VCaP (cell line): ENCODE data around the gene CDH12.

ENCODE experiments used
- H3K27ac ChIP-seq: fragments of 450-650 bp; 2 replicates; pipeline ENCODE4 v1.5.1; 2017
- TF ChIP-seq, protein P1 (sequence below): fragments of 450-650 bp; conservative IDR thresholded peaks from 2 replicates; pipeline ENCODE4 v1.5.1; 2017; ENCODE audit warnings: mild to moderate bottlenecking, moderate library complexity

Gene CDH12

DNA sequence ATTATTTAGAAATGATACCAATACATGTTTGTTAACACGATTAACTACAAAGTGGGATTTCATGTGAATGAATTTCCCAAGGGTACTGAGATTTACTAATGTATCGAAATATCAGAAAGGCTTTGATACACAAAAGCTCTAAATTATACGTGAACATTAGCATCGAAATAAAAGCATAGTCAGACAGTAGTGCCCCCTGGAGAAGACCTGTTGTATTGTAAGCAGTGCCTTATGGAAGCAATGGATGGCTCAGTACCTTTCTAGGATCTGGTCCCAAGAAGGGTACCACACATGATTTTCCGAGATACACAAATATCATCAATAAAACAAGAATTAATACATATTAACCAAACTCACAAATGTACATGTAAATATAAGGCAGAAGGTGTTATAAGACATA lies 153.8 kb downstream of the CDH12 start:
- H3K27ac ChIP-seq = no peak overlapping the region
- TF ChIP-seq, protein P1, sequence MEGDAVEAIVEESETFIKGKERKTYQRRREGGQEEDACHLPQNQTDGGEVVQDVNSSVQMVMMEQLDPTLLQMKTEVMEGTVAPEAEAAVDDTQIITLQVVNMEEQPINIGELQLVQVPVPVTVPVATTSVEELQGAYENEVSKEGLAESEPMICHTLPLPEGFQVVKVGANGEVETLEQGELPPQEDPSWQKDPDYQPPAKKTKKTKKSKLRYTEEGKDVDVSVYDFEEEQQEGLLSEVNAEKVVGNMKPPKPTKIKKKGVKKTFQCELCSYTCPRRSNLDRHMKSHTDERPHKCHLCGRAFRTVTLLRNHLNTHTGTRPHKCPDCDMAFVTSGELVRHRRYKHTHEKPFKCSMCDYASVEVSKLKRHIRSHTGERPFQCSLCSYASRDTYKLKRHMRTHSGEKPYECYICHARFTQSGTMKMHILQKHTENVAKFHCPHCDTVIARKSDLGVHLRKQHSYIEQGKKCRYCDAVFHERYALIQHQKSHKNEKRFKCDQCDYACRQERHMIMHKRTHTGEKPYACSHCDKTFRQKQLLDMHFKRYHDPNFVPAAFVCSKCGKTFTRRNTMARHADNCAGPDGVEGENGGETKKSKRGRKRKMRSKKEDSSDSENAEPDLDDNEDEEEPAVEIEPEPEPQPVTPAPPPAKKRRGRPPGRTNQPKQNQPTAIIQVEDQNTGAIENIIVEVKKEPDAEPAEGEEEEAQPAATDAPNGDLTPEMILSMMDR = no peak

DNA sequence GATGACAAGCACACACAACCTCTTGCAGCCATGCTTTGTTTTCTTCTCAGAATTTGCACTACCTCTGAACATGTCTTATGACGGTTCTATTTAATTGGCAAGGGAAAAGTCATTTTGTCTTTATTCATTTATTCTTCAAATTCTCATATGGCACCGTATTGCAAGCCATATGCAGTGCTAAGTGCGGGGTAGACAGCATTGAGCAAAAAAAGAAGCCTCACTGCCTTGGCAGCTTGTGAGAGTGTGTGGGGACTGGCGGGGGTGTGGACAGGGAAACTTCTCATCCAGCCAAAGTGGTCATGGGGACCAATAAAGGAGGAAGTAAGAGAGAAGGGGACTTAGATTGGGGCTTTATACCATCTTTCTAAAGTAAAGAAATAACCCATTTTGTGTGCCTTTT lies 160.0 kb downstream of the CDH12 start:
- TF ChIP-seq, protein P1 = no peak

DNA sequence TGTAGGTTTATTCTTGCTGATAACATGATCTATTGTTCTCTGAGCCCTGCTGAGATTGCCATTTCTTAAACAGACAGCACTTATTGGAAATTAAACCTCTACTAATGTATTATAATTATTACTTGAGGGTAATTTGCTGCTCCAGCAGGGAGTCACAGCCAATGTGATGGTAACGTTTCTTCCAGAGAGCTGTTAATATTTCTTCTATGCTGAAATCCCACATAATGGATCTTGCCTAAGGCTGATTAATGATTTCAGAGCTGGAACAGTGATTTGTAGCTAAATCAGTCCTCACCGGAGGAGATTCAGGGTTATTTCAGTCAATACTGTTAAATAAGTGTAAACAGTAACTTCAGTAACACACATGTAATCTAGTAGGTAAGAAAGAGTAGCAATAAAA lies 170.1 kb downstream of the CDH12 start:
- TF ChIP-seq, protein P1 = no peak
- H3K27ac ChIP-seq = no peak overlapping the region

More for the DNA sequence above, 160.0 kb downstream of the CDH12 start:
- H3K27ac ChIP-seq = no peak overlapping the region

DNA sequence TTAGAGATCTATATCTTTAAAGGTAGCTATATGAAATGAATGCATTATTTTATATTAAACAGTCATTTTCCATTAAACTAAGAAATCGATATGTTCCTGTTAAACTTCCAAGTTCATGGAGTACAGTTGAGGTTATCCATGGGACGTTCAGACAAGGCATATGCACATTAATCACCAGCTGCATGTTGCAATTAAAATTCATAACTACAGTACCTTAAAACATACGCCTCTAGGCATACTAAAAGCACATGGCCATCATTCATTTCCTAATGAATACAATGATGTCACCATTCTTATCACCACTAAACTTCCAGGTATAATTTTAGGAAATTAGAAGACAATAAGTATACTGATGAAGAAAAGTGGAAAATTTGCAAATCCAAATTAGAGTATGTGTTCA lies 174.3 kb downstream of the CDH12 start:
- TF ChIP-seq, protein P1 = no peak
- no peak overlapping the region for H3K27ac ChIP-seq

DNA sequence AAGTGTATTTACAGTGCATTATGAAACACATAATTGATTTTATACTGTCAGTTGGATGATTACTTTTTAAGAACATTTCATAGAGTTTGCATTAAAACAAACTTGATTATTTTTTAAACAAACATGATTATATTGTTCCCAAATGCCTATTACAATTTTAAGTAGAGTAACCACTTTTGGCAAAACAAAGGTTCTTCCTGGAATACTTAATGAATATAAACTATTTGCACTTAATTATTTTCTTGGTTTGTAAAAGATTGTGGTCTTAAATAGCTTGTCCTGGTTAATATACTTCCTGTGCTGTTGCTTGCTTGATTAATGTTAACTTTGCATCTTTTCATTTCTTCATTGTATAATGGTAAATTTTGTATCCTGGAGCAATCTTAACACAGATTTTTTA lies 180.0 kb downstream of the CDH12 start:
- TF ChIP-seq, protein P1 = no peak
- H3K27ac ChIP-seq = no peak overlapping the region

DNA sequence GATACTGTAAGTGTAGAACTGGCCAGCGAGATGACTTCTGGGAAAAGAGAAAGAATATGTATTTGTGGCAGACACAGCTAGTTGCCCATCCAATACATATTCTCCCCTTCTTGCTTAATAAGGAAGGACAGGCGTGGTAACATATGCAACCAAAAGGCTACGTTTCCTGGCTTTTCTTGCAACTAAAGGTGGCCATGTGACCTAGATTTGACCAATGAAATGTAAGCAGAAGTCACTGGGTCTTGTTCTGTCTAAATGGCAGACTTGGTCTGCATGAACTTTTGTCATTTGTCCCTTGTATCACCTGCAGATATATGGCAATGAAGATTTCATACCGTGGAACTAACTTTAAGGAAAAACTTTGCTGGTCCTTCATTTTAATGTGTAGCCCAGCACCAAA lies 183.8 kb downstream of the CDH12 start:
- no peak overlapping the region for H3K27ac ChIP-seq
- TF ChIP-seq, protein P1 = no peak

DNA sequence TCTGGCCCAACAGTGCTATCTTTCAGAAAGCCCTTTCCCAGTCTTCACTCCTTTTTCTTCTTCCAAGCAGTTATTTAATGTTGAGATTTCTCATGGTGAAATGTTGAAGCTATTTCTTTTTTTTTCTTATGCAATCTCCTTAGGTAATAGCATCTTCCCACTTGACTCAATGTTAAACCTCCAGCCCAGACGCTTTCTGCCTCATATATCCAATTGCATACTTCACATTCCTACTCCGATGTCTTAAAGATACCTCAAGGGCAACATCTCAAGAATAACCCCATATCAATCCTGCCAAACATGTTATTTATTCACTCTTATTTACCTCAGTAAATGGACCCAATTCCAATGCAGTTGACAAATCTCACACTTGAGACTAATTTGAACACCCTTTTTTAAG lies 187.3 kb downstream of the CDH12 start:
- TF ChIP-seq, protein P1 = no peak
- H3K27ac ChIP-seq = no peak overlapping the region

DNA sequence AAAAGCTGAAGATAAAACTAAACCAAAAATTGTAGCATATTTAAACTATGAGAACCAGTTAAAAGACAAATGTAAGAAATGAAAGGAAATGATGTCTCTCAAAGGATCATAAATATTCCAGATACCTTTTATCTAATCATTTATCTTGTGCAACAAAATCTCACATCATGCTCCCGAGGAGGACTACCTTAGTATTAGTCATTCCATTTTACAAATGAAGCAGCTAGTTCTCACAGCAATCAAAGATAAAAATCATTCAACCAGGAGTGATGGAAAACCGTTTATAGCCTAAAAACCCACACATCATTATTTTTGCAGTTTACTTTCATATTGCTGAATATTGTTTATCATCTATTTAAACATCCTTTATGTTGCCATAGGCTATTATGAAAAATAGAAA lies 190.0 kb downstream of the CDH12 start:
- TF ChIP-seq, protein P1 = no peak
- no peak overlapping the region for H3K27ac ChIP-seq
